CD4-positive, alpha-beta T cell treated with Interleukin-2 at 100 ng/mL for 4 hours (primary cell): ENCODE results near the gene HS6ST1.

ENCODE experiments used
- DNase-seq: peaks from one replicate; pipeline ENCODE4 v3.0.0-alpha.2; 2020; ENCODE audit warnings: low spot score

Gene HS6ST1

GRCh38 chr2:128318776-128319464, at the start of gene HS6ST1:
HS6ST1 (minus strand) TSS chr2:128318868; CDS start chr2:128318563, 305 bp downstream.
- DNase-seq, result peak; percentile 88

GRCh38 chr2:128367601-128368359, 49.1 kb upstream of the HS6ST1 start:
- DNase-seq, result no peak

GRCh38 chr2:128366713-128367511, 48.2 kb upstream of the HS6ST1 start:
- DNase-seq, result no peak

GRCh38 chr2:128365217-128365905, 46.7 kb upstream of the HS6ST1 start:
- no peak for DNase-seq

GRCh38 chr2:128364441-128364911, 45.8 kb upstream of the HS6ST1 start:
- DNase-seq, result no peak

GRCh38 chr2:128363934-128364361, 45.3 kb upstream of the HS6ST1 start:
- DNase-seq, result no peak

- DNase-seq, result no peak
Observed at GRCh38 chr2:128362889-128363228, 44.2 kb upstream of the HS6ST1 start.

GRCh38 chr2:128362176-128362888, 43.7 kb upstream of the HS6ST1 start:
- no peak for DNase-seq

GRCh38 chr2:128361376-128362131, 42.9 kb upstream of the HS6ST1 start:
- no peak for DNase-seq

- DNase-seq, result no peak
Observed at GRCh38 chr2:128360711-128361110, 42.0 kb upstream of the HS6ST1 start.

GRCh38 chr2:128359841-128360240, 41.2 kb upstream of the HS6ST1 start:
- no peak for DNase-seq

- no peak for DNase-seq
Observed at GRCh38 chr2:128358941-128359731, 40.5 kb upstream of the HS6ST1 start.

GRCh38 chr2:128357506-128358370, 39.1 kb upstream of the HS6ST1 start:
- DNase-seq, result no peak

GRCh38 chr2:128356127-128356526, 37.5 kb upstream of the HS6ST1 start:
- no peak for DNase-seq

GRCh38 chr2:128354726-128355470, 36.2 kb upstream of the HS6ST1 start:
- no peak for DNase-seq

GRCh38 chr2:128354161-128354560, 35.5 kb upstream of the HS6ST1 start:
- no peak for DNase-seq

- no peak for DNase-seq
Observed at GRCh38 chr2:128350736-128351135, 32.1 kb upstream of the HS6ST1 start.

- no peak for DNase-seq
Observed at GRCh38 chr2:128348701-128349100, 30.0 kb upstream of the HS6ST1 start.
